Fibroblast of skin of right biceps (primary cell): Measurements from ENCODE around the gene WDR35.

Experiments used
- DNase-seq: peaks from one replicate; pipeline ENCODE4 v3.0.0-alpha.2; 2013

Gene WDR35

GRCh38 chr2:19989667-19990415 lies at the start of gene WDR35:
Gene WDR35 (minus strand): TSS chr2:19990105. CDS start chr2:19990015, 90 bp downstream.
- DNase-seq, result peak; percentile 86

DNA sequence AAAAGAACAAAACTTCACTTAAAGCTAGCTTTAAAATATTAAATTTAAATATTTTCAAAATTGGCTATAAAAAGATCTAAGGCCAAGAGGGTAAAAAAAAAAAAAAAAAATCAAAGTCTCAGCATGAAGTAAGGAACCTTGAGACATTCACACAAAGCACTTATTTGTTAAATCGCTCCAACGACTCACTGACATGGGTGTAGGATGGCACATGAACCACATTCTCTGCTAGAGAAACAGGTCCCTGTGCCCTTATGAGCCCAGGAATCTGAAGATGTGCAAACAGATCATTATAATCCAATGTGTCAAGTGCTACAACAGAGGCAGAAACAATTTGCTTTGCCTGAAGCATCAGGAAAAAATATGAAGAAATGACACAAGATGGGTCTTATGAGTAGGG lies 47.8 kb upstream of the WDR35 start:
- no peak for DNase-seq

DNA sequence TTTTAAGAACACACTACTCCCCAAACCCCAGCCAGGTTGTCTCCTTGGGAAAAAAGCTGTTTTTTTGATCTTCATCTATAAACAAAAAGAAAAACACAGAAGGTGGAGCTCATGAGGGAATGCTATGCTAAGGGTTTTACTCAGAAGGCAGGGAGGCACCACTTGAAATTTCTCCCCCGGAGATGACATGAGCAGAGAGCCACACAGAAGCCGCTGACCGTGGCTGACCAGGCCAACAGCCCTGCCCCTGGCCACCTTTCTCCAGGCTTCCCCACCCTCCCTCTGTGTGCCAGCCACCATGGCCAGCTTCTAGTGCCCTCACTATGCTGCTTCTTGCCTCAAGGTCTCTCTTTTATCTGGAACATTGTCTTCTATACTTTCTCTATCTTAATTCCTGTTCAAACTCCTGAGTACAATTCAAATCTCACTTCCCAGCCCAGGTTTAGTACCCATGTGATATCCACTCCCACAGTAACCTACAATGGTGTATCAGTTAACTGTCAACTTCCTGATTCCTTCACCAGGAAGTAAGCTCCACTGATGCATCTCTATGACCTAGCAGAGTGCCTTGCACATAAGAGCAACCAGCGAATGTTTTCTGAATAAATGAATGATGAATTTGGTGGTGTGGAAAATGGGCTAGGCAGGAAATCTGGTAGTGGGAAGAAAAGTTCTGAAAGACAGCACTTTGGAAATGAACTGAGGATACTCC lies 46.2 kb upstream of the WDR35 start:
- DNase-seq, result no peak

DNA sequence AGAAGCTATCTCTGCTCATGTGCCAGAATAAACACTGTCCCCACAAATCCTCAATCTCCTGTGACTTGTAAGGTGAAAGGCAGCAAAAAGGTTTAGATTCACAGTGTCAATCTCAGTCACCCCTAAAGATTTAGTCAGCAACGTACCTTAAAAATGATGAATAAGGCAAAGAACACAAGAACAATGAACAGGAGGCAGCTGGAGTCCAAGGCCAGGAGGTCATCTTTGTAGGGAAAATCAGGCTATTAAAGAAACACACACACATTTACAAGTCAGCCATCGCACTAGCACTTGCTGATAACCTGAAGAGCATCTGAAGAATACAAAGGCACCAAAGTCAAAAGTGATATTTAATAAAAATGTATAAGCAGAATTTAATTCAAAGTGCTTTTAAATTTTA lies 44.9 kb upstream of the WDR35 start:
- no peak for DNase-seq

DNA sequence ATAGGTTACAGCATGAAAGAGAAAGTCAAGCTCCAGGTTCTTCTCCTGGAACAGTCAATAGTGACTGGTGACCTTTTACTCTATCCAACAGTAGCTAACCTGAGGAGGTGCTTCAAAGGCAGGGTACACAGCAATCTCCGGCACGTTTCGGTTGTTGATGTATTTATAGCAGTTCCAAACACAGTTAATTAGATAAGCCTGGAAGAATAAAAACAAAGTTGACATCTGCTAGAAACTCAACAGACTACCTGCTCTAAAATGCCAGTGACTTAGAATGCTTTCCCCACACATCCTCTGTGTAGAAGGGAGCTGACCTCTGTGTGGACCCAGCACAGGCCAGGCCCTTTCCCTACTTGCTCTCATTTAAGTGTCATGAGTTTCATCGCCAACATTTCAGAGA lies 44.3 kb upstream of the WDR35 start:
- no peak for DNase-seq

DNA sequence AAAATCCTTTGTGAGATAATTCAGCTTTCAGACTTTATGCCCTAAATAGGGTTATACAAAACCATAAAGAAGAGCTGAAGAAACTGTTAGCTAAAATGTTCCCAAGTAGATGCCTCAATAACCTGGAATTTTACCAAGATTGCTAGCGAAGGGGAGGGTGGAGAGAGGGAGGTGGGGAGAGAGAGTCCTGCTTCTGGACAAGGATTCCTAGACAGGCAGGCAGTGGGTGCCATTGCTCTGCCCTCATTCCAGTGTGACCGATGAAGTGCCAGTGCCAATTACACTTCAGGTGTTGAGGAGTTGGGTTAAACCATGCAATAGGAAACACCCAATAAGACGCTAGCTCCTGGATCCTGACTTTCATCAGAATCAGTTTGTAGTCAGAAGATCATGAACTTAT lies 43.4 kb upstream of the WDR35 start:
- DNase-seq, result no peak

GRCh38 chr2:20030224-20030623 lies 40.3 kb upstream of the WDR35 start:
- DNase-seq, result no peak

DNA sequence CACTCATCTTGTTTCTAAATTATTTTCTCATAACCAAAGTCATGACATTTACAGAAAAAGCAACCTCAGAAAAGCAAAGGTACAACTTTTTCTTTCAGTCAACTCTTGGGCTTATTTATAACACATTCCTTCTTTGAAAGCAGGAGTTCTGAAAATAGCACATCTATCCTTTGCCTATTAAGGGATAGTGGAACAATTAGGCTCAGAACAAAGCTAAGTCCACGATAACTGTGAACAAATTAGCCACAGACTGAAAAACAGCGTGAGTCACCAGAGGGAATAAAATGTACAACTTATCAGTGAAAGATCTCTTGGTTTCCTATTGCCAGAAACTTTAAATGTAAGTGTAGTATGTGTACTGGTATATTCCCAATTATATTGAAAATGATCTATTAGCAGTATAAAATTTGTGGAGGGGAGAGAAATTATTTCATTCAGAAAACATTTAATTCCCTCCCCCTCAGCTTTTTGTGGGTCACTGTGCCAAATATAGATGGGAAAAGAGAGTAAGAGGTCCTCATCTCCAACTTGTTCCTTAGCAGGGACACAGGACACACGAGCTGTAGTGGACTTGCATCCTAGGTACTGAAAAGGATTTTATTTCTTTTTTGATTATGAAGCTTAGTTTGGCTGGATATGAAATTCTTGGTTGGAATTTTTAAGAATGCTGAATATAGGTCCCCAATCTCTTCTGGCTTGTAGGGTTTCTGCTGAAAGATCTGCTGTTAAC lies 38.0 kb upstream of the WDR35 start:
- peak; percentile 53 for DNase-seq

- DNase-seq, result no peak
Observed at GRCh38 chr2:20027260-20027677, 37.4 kb upstream of the WDR35 start.

DNA sequence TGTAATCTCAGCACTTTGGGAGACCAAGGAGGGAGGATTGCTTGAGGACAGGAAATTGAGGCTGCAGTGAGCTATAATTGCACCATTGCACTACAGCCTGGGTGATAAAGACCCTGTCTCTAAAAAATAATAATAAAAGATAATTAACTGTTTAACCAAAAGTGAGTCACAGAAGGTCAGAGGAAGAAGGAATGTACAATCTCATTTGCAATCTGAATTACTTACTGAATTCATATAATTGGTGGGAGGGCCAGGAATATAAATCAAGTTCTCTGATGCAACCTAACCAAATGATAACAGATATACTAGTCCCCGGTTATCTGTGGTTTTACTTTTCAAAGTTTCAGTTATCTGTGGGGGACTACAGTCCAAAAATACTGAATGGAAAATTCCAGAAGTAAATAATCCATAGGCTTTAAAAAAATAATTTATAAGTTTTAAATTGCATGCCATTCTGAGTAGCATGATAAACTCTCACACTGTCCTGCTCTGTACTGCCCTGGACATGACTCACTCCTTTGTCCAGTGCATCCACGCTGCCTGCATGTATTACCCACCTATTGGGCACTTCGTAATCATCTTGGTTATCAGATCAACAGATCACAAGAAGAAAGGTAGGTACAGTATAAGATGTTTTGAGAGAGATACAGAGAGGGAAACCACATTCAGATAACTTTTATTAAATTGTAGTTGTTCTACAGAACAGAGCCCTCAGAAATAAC lies 35.3 kb upstream of the WDR35 start:
- DNase-seq, result peak; percentile 81

DNA sequence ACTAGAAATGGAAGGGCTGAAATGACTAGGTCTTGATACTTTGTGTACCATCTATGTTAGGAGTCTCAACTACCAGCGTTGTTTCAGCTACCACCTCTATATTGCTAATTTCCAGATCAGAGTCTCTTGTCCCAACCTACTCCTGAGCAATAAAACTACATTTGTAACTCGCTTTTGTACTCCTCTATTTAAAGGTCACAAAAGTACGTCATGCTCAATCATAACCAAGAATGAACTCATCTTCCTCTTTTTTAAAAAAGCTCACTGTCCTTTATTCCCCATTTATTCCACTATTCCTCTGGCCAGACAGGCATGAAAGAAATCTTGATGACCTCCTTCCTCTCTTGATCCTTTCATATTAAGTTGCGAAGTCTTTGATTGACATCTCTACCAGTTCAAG lies 33.8 kb upstream of the WDR35 start:
- no peak for DNase-seq

- no peak for DNase-seq
Observed at GRCh38 chr2:20021405-20022009, 31.6 kb upstream of the WDR35 start.

GRCh38 chr2:20019747-20020146 lies 29.8 kb upstream of the WDR35 start:
- no peak for DNase-seq

DNA sequence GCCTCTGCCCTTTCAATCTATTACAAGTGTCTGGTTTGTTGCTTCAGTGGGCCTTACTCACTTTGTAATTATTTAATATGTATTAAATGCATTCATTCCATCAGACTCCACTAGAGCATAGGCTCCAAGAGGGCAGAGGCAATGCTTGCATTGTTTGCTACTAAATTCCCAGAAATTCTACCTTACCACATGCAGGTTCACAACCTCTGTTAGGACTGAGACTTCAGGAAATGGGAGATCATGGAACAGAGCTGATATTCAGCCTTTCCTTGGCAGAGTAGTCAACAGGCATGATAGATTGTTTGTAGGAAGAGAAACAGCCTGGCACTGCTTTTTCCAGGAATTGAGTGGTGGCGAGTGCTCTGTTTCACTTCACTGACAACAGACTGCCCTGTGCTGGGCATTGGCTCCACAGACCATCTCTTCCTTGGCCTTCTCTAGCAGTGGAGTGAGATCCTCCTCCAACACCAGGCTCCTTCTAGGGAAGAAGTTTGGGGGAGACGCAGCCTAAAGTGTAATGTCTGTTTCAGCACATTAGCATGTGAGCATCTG lies 28.8 kb upstream of the WDR35 start:
- DNase-seq, result no peak

GRCh38 chr2:20016346-20016745 lies 26.4 kb upstream of the WDR35 start:
- DNase-seq, result no peak

DNA sequence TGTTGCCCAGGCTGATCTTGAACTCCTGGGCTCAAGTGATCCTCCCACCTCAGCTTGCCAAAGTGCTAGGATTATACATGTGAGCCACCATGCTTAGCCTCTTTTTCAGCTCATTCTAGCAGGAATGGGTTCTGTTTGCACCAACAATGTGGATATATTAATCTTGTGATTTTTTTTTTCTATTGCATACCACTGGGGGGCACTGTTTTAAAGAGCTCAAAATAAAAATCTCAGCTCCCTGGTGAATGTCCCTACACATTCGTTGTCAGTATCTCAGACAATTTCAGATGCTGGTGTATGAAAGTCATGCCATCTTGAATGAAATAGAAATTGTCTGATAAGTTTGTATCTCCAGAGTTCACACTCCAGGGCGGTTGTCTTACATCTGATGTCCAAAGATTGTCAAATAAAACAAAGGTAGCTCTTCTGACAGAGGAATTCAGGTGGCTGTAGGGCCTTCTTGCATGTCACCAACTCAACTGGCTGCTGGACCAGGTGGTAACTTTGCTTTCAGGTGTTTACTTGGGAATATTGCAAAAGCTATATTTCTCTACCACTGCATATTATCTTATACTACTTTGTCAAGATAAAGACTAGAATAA lies 25.7 kb upstream of the WDR35 start:
- DNase-seq, result peak; percentile 61

GRCh38 chr2:20013126-20013849 lies 23.4 kb upstream of the WDR35 start:
- DNase-seq, result no peak

GRCh38 chr2:20012282-20013125 lies 22.6 kb upstream of the WDR35 start, which contains the start of gene MATN3:
Gene MATN3 (minus strand): TSS chr2:20012668. CDS start chr2:20012631, 37 bp downstream.
- DNase-seq, result peak; percentile 27

GRCh38 chr2:20012032-20012281 lies 22.1 kb upstream of the WDR35 start:
- no peak for DNase-seq

GRCh38 chr2:20011276-20012031 lies 21.5 kb upstream of the WDR35 start:
- DNase-seq, result no peak
